NCI-H2107 treated with DMSO at 0.1 percent for 48 hours (cell line): Measurements from ENCODE around the gene CTDSPL.

Experiments
- DNase-seq: peaks from one replicate; lab custom pipeline; 2025; ENCODE audit not compliant: unreplicated experiment; lab: John Stamatoyannopoulos, UW

The CTDSPL gene

DNA sequence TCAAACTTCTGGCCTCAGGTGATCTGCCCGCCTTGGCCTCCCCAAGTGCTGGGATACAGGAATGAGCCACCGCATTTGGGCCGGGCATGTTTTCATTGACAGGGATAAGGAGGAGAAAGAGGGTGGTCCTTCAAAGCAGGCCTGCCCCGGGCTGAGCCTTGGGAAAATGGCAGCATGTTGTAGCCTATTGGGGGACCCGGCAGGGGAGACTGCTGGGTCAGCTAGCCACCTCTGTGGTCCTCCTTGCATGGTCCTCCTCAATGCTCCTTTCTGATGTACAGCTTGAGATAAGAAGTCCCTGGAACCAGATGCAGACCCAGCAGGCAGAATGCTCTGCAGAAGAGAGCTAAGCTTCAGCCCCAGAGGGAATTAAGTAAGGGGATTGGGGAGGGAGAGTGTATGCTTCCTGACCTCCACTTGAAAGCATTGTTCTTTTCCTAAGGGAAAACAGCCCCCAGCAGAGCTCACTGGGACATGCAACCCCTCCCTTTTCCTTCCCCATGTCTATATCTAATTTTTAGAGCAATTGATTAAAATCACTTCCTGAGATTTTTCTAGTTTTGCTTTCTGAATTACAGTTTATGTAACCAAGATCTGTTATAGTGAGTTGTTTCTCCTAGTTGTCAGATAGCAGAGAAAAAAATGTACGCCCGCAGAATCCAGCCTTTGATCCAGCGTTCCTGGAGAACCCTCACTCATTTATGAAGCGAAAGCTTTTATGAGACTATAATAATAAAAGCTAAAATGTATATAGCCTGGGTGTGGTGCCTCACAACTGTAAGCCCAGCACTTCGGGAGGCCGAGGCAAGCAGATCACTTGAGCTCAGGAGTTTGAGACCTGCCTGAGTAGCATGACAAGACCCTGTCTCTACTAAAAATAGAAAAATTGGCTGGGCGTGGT, 80.2 kb downstream of the CTDSPL start:
- DNase-seq = no peak

DNA sequence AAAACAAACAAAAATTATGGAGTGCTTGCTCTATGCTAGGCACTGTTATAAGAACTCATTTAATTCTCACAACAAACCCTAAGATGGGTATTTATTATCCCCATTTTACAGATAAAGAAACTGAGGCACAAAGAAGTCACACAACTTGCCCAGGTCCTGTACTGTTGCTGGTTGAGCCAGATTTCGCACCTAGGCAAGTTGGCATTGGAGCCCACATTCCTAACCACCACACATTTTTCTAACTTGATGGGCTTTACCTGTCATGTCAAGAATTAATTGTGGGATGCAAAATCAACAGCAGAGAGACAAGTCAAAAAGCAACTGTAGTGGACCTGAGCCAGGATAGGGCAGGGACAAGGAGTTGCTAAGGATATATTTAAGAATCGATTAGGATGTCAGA, 81.0 kb downstream of the CTDSPL start:
- DNase-seq = no peak

DNA sequence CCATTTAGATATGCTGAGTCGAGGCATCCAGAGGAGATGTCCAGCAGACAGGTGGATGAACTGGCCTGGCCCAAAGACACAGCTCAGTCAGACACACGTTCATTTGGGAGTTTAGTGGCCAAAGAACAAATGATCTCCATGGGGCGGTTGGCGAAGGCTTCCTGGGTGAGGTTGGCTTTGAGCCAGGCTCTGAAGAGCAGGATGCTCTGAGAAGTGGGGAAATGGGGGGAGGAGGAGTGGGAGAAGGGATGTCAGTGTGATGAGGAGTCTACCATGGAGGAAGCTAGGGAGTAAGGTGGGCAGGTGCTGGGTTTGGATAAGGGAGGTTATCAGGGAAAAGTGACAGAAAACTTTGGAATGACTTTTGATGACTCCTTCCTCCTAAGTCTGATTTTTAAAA, 81.4 kb downstream of the CTDSPL start:
- no peak for DNase-seq

DNA sequence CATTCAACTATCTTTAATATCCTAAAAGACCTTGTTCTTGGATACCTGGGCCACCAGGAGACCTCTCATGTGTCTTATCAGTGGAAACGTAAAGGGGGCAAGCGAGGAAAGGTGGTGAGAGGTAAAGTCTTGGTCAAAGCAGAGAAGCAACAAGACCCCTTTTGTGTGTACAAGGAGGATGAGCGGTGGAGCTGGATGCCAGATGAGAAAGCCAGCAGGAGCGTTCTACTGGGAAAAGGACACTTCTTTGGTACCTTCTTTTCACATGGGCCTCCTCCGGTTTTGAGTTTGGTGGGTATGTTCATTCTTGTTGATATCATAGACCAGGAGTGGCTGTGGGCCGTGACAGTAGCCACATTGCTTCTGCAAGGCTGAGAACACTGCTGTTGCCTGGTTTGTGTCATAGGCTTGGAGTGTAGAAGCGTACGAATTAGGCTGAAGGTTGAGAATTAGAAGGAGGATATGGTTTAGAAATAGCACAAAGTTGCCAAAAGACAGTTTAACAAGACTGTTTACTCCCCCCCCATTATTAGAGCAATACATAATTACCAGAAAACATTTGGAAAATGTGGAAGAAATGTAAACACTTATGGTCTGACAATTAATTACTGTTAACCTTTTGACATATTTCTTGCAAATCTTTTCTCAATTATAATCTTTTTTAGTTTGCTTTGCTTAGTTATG, 82.1 kb downstream of the CTDSPL start:
- DNase-seq = no peak

DNA sequence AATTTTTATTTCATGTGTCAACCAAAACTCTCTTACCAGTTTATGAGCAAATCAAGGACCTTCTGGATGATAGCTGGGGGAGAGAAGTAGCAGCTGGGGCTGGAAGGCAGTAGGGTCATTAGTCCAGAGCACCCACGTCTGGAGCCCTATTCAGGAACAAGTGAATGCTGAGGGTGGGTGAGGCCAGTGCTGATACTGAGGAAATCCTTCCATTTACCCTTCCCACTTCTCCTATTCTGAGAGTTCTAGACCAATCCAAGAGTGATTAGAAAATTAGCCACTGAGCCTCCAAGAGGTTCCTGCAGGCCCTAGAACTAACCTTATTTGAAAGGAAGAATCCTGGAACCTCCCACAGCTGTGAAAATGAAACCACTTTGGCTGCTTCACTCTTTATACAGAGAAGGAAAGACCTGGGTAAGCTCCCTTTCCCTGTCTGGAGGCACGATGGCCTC, 82.7 kb downstream of the CTDSPL start:
- no peak for DNase-seq

DNA sequence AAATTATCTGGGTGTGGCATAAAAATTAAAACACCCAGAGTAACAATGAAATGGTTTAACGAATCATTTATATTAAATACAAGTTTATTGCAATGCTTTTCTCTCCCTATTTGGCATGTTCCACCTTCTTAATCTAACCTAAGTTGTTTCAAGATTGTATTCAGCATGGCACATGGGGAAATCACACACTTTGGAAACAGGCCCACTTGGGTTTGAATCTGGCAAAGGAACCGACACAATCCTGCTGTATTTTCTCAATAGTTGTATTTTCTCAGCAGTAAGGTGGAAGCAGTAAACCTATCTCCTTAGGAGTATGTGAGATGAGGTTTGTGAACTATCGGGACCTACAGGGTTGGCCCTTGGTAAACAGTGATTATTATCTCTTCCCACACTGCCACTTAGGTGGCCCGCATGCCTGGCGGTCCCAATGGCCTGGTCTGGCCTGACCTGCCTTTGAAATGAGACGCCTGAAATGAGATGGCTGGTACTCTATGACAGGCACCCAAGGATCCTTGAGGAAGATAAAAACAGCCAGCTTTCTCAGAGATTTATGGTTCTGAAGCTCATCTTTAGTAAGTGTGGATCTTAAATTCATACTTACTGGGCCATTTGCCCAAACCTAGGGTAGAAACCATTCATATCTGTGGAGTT, 83.6 kb downstream of the CTDSPL start:
- DNase-seq = no peak

DNA sequence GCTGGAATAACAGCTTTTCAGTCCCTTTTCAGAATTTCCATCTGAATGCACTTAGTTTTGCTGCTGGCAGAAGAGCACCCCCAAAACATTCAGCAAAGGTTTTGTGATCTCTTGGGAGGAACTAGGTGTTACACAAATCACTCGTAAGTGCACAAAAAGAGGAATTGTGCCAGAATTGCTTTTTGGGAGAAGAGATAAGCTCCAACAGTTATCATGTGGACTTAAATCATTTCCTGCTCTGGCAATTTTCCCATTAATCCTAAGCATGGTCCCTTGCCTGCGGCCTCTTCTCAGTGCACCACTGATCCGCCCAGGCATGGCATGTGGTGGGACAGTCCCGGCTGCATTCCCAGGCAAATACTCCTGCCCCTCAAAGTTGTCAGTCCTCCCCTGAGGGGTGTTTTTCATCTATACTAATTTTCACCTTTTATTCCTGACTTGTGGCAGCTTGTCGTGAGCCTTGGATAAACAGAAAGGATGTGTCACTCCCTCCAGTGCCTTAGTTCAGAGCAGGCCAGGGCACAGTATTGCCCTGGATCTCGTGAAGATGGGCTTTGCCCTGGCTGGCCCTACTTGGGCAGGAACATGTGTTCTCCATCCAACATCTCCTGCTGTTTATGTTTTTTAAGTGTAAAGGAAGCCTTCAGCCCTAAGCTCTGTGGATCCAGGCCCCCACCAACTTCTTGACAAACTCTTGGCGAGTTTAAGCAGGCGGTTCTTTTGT, 84.3 kb downstream of the CTDSPL start:
- DNase-seq = no peak

DNA sequence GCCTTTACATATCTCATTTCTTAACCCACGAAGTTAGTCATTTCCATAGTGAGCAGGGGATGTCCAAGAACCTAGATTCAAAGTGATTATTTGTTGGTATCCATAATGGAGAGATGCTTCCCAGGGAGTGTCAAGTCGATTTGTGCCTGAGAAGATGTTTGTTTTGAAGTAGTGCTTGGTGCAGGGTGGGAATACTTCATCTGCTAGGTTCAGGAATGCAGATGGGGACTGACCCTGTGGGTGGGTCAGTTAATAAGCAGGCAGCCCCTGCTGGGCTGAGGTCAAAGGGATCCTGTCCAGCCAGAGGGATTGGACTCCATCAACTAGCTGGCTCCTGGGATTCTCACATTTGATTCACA, 84.8 kb downstream of the CTDSPL start:
- no peak for DNase-seq

DNA sequence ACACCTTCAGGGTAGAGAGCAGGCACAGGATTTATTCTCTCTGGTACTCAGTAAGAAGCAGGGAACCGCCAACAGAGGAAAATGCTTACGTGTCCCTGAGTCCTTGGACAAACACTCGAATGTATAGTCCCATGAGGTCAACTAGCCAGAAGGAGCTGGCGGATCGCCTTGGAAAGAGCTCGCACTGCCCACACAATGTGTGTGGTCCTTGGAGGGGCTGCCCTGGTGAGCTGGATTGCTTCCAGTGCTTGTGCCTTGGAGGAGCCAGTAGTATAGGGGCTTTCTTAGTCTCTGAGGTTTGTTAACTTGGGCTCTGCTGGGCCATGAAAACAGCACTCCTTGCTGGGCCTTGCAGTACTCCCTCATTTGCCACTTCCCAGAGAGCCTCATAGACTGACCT, 88.2 kb downstream of the CTDSPL start:
- no peak for DNase-seq

DNA sequence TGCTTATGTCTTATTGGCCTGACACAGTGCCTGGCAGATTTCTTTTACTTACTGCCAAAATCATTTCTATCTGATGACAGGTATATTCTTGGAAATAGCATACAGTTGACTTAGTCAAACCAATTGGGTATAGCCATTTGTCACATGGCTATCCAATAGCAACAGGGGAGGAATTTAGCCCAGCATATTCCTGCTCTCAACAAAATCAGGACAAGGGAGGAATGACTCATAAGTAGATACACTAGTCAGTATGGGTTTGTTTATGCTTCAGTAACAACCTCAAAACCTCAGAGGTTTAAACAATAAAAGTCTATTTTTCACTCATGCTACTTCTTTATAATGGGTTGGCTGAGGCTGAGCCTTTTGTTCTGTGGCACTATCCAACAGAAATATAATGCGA, 90.9 kb downstream of the CTDSPL start:
- no peak for DNase-seq

DNA sequence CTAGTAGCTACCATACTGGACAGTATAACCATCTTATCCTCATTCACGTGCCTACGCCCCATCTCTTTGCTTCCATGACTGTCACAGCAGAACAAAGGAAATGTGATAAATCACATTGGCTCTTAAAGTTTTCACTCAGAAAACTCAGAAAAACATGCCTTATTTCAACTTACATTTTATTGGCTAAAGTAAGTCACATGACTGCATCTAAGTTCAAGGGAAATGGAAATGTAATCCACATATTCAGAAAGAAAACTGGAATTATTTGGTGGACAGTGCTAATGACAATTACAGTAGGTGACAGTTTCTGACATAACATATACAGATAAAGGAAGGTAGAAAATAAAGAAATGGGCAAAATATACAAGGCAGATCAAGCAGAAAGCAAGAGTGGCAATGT, 91.5 kb downstream of the CTDSPL start:
- no peak for DNase-seq

DNA sequence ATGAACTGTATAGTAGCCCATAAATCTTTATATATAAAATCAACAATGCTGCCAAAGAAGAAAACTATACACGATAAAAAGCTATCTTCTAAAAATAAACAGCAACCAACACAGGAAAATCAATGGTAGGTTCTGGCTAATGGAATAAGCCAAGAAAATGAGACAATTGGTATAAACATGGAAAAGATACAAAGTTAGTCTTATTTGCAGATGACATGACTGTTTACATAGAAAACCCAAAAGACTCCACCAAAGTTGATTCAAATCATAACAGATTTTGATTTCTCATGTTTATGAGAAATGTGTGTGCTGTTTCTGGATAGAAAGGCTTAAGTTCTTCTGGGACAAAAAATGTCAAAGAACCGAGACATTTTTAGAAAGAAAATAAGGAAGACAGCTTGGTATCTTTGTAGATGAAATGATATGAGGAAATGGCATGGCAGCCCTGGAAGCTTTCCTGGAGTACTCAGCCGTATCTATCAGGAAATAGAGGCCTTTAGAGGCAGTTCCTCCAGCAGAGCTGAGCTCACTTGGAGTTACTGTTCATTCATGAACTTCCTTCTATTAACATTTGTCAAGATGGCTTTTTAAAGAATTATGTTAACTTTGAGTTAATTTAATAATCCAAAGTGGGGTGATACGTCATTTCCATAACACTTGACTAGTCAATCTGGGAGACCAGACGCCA, 92.2 kb downstream of the CTDSPL start:
- DNase-seq = no peak

DNA sequence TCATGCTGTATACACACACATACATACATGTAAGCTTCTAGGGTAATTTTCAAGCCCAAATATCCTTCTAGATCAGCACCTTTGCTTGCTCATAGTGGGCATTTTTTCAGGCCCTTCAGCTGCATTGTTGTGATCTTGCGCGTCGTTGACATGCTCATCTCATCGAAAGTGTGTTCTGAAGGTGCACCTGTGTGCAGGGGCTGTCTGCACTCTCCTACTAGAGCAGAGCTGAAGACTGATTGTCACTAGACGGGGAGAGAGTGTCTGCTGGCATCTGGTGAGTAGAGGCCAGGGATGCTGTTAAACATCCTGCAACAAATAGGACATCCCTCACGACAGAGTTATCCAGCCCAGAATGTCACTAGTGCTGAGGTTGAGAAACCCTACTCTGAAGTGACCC, 93.2 kb downstream of the CTDSPL start:
- no peak for DNase-seq

DNA sequence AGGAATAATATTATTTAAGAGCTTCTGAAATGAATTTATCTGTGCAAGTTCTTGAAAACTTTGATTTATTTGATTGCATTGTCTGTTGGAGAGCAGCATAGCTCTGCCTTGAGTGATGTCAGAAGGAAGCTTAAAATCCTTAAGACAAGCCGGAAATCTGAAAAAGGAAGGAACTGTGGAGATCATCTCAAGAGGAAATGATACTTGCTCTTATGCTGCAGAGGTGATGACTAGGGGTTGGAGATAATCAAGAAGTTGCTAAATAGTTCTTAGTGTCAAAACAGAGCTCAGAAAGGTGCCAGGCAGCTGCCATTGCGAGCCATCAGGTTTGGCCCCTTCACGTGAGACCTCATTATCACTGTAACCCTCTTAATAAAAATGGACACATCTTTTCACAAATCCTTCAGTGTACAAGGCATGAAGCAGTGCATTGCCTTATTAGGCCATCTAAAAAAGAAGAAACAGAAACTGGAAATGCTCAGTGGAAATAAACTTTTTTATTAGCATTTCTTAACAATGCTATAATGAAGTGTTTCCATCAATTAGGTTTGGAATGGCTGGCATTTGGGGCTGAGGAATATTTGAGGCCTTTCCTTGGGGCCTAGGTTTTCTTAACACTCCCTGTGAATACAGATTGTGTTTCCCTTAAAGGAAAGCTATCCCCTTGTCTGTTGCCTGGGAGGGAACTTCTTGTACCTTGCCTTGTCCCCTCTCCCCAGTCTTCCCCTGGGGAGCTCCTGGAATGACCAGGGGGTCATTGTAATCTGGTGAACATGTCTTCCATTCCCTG, 94.4 kb downstream of the CTDSPL start:
- no peak for DNase-seq

DNA sequence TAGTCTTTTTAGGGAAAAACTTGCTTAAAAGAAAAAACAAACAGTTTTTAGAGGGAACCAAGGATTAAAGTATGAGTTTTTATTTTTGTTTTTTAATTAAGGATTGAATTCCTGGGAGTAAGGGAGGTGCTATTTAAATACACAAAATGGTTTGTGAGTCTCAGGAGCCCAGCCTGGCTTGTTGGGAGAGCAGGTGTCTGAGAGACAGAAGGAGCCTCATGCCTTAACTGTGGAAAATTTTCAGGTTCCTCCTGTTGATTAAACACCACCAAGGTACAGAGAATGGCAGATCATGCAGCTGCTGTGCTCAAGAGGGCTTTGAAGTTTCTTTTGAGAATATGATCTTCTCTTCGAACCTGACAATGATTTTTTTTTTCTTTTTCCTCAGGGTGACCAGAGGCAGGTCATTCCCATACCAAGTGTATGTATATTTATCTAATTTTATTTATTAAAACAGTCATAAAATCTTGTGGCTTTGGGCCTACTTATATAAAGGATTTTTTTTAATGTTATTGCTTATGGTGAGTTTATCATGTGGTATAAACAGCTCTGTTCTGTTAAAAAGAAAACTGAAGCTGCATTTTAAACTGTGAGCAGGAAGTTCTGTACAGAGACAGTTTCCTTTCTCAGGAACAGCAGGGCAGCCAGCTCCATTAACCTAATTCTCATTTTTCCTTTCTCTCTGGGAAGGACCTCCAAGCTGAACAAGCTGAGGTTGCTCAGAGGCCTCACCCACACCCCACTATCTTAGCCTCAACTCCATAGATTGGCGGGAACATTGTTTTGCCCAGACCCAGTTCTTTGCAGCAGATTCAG, 95.3 kb downstream of the CTDSPL start:
- DNase-seq = no peak

DNA sequence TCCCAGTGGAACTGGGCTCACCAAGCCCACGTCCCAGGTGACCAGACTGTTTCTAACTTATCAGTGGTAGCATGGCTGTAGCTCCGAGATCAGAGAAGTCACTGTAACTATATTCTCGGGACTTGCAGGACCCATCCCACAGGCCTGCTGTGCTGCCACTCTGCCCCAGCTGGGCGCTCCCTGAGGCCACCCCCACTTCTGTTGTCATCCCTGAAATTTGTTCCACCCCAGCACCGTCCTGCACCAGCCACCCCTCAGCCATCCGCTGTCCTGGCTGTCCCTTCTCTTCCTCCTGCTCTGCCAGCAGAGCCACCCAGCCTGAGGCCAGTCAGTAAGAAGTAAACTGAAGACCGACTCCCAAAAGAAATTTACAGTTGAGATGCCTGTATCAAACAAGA, 95.9 kb downstream of the CTDSPL start:
- DNase-seq = no peak

DNA sequence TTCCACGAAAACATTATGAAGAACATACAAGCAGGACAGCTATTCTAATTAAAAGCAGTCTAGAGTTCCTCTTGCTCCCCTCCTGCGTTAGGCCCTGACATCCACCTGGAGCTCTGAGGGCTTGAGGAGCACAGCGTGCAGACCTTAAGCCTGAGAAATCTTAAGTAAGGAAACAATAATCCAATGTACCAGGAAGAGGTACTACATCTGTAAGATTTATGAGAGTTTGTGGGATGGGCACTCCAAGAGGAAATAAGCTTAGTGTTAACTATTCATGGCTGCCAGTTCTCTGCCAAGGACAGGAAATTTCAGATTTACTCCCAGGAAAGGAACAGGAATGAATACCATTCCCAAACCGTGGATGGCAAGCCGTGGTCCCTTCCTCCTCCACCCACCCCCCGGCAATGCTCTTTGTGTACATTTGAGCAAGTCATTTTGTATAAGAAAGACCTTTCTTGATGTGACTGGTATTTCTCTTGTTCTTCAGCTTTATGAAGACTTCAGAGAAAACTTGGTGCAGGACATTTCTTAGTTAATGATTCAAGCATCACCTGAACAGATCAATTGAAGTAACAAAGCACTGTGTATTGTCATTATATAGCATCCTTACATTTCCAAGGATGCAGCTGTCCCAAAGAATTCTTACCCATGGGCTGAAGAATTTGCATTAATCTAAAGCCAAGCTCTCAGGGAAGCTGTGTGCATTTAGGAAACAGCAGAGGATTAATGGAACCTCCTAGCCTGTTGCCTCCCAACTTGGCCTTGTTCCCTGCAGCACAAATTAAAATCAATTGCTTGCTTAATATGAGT, 100.1 kb downstream of the CTDSPL start:
- DNase-seq = no peak

DNA sequence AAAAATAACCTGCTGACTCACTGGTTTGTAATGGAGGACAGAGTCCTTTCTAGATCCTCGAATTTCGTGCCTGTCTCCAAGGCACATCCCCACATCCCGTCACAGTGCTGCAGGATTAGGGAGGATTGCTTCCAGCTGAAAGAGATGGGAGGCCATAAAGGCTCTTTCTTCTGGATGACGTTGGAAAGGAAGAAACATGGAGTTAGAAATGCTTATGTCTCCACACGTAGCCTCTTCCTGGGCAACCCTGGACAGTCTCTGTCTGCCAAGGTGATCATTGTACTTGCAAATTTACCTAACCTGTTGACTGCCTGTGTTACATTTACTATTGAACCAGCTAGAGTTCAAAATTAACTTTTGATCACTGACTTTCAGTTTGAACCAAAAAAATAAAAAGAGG, 101.3 kb downstream of the CTDSPL start:
- no peak for DNase-seq
